NCI-H146 (cell line): Measurements from ENCODE around the gene TTC3.
"Not testable (repeated sequence)": the region's sequence is repeated elsewhere in the genome, so short reads cannot be mapped to it uniquely, and the experiment has no call there.

Experiments
- DNase-seq: peaks from one replicate; lab custom pipeline; 2025; lab: John Stamatoyannopoulos, UW

TTC3 gene

DNA sequence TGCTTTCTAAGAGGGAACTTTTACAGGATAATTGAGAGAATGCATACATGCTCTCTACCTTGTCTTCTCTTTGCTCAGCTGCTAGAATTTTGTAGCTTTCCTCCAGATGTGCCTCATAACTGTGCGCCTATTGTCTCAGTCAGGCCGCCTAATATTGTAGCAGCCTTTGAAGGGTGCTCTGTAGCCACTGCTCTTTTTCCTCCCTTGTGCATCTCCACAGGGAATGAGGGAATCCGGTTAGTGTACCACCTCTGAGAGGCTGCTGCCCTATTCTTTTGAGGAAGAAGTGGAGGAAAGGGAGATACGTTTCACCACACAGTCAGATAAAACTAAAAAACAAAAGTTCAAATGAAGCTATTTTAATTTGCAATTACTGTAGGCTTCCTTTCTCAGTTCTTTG is 22.8 kb downstream of the TTC3 start:
- no peak for DNase-seq

- DNase-seq = no peak
Observed at GRCh38 chr21:37098751-37099150, 25.7 kb downstream of the TTC3 start.

- DNase-seq = no peak
Observed at GRCh38 chr21:37100316-37100715, 27.3 kb downstream of the TTC3 start.

- DNase-seq = no peak
Observed at GRCh38 chr21:37101384-37101783, 28.3 kb downstream of the TTC3 start.

DNA sequence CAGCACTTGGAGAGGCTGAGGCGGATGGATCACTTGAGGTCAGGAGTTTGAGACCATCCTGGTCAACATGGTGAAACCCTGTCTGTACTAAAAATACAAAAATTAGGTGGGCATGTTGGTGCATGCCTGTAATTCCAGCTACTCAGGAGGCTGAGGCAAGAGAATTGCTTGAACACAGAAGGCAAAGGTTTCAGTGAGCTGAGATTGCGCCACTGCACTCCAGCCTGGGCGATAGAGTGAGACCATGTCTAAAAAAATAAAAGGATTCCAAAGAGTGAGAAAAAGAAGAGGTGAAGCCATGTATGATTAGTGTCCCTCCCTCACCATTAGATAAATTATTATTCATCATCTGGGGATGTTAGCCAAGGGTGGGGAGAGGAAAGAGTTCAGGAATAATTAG is 29.7 kb downstream of the TTC3 start:
- not testable (repeated sequence) for DNase-seq

GRCh38 chr21:37106998-37107397 is 33.9 kb downstream of the TTC3 start:
- DNase-seq = no peak

GRCh38 chr21:37111029-37111428 is 38.0 kb downstream of the TTC3 start:
- DNase-seq = not testable (repeated sequence)

DNA sequence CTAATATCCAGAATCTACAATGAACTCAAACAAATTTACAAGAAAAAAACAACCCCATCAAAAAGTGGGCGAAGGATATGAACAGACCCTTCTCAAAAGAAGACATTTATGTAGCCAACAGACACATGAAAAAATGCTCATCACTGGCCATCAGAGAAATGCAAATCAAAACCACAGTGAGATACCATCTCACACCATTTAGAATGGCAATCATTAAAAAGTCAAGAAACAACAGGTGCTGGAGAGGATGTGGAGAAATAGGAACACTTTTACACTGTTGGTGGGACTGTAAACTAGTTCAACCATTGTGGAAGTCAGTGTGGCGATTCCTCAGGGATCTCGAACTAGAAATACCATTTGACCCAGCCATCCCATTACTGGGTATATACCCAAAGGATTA is 41.2 kb downstream of the TTC3 start:
- not testable (repeated sequence) for DNase-seq

DNA sequence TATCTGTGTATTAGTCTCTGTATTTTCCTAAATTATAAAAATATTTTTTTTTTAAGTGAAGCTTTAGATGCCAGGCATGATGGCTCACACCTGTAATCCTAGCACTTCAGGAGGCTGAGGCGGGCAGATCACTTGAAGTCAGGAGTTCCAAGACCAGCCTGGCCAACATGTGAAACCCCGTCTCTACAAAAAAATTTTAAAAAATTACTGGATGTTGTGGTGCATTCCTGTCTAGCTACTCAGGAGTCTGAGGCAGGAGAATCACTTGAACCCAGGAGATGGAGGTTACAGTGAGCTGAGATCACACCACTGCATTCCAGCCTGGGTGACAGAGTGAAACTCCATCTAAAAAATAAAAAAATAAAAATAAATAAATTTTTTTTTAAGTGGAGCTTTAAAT is 43.4 kb downstream of the TTC3 start:
- not testable (repeated sequence) for DNase-seq

DNA sequence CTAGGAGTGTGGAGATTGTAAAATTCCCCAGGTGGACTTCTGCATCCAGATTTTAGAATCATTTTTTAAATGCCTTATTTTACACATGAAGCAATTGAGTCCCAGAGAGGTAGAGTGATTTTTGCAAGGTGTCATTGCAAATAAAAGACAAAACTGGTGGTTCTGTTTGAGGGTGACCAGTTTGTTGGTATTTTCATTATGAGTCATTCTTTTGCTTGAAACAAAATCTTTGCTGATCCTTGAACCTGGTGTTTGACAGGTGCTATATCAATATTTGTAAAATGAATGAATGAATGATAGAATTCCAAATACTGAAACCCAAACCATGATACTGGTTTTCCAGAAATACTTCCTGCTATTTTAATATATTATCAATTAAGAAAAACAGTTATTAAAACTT is 44.1 kb downstream of the TTC3 start:
- DNase-seq = no peak

GRCh38 chr21:37118187-37118826 is 45.3 kb downstream of the TTC3 start:
- no peak for DNase-seq

DNA sequence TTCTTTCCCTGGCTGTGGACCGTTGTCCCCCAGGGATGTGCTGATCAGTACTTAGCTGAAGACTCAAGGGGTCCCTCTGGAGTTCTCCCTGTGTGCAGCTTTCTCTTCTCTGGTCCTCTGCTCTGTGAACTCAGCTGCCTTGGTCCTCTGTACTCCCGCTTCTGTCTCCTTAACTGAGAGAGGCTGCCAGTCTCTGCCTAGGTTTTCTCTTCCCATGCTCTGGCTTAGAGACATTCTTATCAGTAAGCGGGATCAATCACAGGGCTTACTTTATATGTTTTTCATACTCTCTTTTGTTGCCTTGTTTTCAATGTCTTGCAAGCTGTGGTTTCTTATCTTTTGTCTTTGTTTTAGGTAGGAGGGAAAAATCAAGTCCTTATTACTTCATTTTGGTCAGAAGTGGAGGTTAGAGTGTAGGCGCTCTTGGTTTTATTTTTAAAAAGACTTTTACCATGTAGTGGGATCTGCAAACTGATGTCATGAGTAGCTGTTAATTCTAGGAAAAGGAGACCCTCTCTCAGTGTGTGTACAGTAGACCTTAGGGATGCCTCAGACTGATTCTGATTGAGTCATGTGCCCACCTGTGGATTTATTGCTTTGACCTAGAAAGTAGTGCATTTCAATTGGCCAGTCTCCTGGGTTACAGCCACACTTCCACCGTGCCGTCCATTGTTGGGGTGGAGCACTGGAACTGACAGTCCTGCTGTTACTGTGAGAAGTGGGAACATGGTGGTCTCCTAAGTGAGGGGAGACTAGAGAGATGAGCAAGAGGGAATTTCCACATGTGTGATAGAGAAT is 46.6 kb downstream of the TTC3 start:
- DNase-seq = peak; percentile 11

- DNase-seq = no peak
Observed at GRCh38 chr21:37128076-37128475, 55.0 kb downstream of the TTC3 start.

- no peak for DNase-seq
Observed at GRCh38 chr21:37130971-37131370, 57.9 kb downstream of the TTC3 start.

DNA sequence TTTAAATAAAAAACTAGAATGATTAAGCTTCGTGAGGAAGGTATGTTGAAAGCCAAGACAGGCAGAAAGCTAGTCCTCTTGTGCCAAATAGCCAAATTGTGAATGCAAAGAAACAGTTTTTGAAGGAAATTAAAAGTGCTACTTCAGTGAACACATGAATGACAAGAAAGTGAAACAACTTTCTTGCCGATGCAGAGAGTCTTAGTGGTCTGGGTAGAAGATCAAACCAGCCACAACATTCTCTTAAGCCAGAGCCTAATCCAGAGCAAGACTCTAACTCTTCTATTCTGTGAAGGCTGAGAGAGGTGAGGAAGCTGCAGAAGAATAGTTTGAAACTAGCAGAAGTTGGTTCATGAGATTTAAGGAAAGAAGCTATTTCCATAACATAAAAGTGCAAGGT is 63.2 kb downstream of the TTC3 start:
- no peak for DNase-seq

GRCh38 chr21:37136744-37137143 is 63.7 kb downstream of the TTC3 start:
- no peak for DNase-seq

DNA sequence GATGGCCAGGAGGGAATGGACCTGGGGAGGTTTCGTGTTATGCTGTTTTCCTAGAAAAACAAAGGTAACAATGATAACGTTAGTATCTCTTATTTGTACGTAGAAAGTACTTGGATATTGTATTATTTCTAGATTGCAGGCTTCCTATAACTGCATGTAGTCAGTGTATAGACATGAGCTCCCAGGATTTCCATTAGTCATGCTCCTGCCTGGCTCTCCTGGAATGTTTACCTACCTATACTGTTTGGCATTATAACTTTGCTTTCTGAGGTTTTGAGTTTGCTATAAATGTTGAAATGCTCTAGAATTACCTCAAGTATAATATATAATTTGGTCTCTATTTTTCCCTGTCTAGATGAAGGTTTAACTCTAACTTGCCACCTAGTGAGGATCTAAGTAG is 66.1 kb downstream of the TTC3 start:
- no peak for DNase-seq

- DNase-seq = no peak
Observed at GRCh38 chr21:37139902-37140301, 66.8 kb downstream of the TTC3 start.

DNA sequence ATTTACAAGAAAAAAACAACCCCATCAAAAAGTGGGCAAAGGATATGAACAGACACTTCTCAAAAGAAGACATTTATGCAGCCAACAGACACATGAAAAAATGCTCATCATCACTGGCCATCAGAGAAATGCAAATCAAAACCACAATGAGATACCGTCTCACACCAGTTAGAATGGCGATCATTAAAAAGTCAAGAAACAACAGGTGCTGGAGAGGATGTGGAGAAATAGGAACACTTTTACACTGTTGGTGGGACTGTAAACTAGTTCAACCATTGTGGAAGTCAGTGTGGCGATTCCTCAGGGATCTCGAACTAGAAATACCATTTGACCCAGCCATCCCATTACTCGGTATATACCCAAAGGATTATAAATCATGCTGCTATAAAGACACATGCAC is 70.3 kb downstream of the TTC3 start:
- DNase-seq = not testable (repeated sequence)

GRCh38 chr21:37145635-37146111 is 72.6 kb downstream of the TTC3 start:
- DNase-seq = peak; percentile 35

GRCh38 chr21:37146320-37147235 is 73.5 kb downstream of the TTC3 start:
- DNase-seq = no peak

- DNase-seq = no peak
Observed at GRCh38 chr21:37149411-37149810, 76.4 kb downstream of the TTC3 start.
